Kidney epithelial cell (primary cell): Measurements from ENCODE around the gene KLRF1. TPM values are rescaled to one million over a fixed set of nuclear protein-coding genes. Genes with fewer than 3 reads are reported as not detected.

Experiments used
- DNase-seq: peaks from one replicate; pipeline ENCODE4 v3.0.0-alpha.2; 2010; ENCODE audit warnings: low read depth
- H3K27me3 ChIP-seq: 2 replicates; pipeline ENCODE4 v1.6.0; 2011; ENCODE audit warnings: low read length; ENCODE audit not compliant: control insufficient read depth, insufficient read depth
- H3K36me3 ChIP-seq: 2 replicates; pipeline ENCODE4 v1.5.1; 2011; ENCODE audit warnings: low read length; ENCODE audit not compliant: control insufficient read depth, insufficient read depth
- H3K4me3 ChIP-seq: 2 replicates; pipeline ENCODE4 v1.5.1; 2011; ENCODE audit warnings: low read depth, mild to moderate bottlenecking, control low read depth, low read length
- CTCF ChIP-seq: IDR thresholded peaks from 2 replicates; pipeline ENCODE4 v1.5.1; 2011; ENCODE audit warnings: mild to moderate bottlenecking, moderate library complexity, low read length, control low read depth, inconsistent platforms; ENCODE audit not compliant: insufficient read depth, poor library complexity, severe bottlenecking
- total RNA-seq: library from RNA; depleted of rRNA; stranded (reverse); fragments of >200 nt; gene quantifications from 2 replicates; pipeline ENCODE4 v1.2.3, GENCODE V29; 2015

Gene KLRF1
- total RNA-seq, 1 donor from 2014 or later = 0.17 TPM

GRCh38 chr12:9831720-9832119, 4.4 kb downstream of the KLRF1 start:
- H3K36me3 ChIP-seq = no peaks in the 10 kb centered on the region
- H3K4me3 ChIP-seq = no peak overlapping the region
- no peak for DNase-seq
- H3K27me3 ChIP-seq = no peaks in the 10 kb centered on the region
- no peak for TF ChIP-seq CTCF

GRCh38 chr12:9843407-9843806, 16.1 kb downstream of the KLRF1 start:
- TF ChIP-seq CTCF = no peak
- DNase-seq = no peak
- H3K4me3 ChIP-seq = no peak overlapping the region
- H3K27me3 ChIP-seq = no peaks in the 10 kb centered on the region
- H3K36me3 ChIP-seq = no peaks in the 10 kb centered on the region

GRCh38 chr12:9848899-9849298, 21.6 kb downstream of the KLRF1 start:
- no peak for DNase-seq
- TF ChIP-seq CTCF = no peak
- no peaks in the 10 kb centered on the region for H3K27me3 ChIP-seq
- no peaks in the 10 kb centered on the region for H3K36me3 ChIP-seq
- no peak overlapping the region for H3K4me3 ChIP-seq

- H3K36me3 ChIP-seq = no peaks in the 10 kb centered on the region
- H3K4me3 ChIP-seq = no peak overlapping the region
- TF ChIP-seq CTCF = no peak
- DNase-seq = no peak
- H3K27me3 ChIP-seq = no peaks in the 10 kb centered on the region
Observed at GRCh38 chr12:9851050-9851449, 23.8 kb downstream of the KLRF1 start.

GRCh38 chr12:9851927-9852326, 24.6 kb downstream of the KLRF1 start:
- DNase-seq = no peak
- Histone ChIP-seq H3K4me3 (no peak overlapping the region), H3K36me3 (no peaks in the 10 kb centered on the region), H3K27me3 (no peaks in the 10 kb centered on the region)
- no peak for TF ChIP-seq CTCF

- no peak for TF ChIP-seq CTCF
- no peak for DNase-seq
- H3K36me3 ChIP-seq = no peaks in the 10 kb centered on the region
- no peak overlapping the region for H3K4me3 ChIP-seq
- H3K27me3 ChIP-seq = no peaks in the 10 kb centered on the region
Observed at GRCh38 chr12:9856151-9856550, 28.9 kb downstream of the KLRF1 start.
